HUDEP-2 (cell line): ENCODE measurements around the gene DGKI.
"Not testable (repeated sequence)": the region's sequence is repeated elsewhere in the genome, so short reads cannot be mapped to it uniquely, and the experiment has no call there.

Source experiments
- DNase-seq, 76 experiments: peaks; one replicate each; lab custom pipeline; 2025; ENCODE audit not compliant: unreplicated experiment in 76 of 76; lab: John Stamatoyannopoulos, UW

The DGKI gene

DNA sequence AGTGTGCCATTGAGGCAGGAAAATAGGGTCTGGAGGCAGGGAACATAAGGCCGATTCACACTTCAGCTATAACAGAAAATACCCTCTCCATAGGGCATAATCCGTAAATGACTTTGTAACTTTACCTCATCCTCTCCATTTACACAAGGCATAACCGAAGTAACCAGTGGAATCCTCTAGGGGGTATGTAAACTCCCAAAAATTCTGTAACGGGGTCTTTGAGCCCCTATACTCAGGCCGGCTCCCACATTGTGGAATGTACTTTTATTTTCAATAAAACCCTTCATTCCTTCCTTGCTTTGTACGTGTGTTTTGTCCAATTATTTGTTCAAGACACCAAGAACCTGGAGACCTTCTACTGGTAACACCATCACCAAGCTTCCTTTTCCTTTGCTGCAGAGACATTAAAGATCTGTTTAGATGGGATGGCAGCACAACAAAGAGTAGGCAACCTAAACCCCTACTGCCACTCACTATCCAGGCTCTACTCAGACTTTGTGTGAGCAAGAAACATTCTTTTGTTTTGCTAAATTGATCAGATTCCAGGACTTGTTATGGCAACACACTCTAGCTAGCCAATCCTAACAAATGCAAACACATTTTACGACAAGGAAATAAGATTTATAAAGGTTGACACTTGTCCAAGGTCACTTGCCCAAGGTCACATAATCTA lies 99.3 kb downstream of the DGKI start:
- no peak for DNase-seq

DNA sequence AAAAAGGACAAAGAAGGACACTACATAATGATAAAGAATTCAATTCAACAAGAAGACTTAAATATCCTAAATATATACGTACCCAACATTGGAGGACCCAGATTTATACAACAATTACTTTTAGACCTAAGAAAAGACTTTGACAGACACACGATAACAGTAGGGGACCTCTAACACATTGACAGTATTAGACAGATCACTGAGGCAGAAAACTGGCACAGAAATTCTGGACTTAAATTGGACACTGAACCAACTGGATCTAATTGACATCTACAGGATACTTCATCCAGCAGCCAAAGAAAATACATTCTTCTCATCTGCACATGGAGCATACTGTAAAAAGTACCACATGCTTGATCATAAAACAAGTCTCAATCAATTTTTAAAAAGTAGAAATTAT lies 103.8 kb downstream of the DGKI start:
- no peak for DNase-seq

- DNase-seq = no peak
These were observed 104.7 kb downstream of the DGKI start for GRCh38 chr7:137742051-137742450.

GRCh38 chr7:137741443-137741842 lies 105.3 kb downstream of the DGKI start:
- no peak for DNase-seq

- no peak for DNase-seq
These were observed 112.6 kb downstream of the DGKI start for GRCh38 chr7:137734221-137734620.

DNA sequence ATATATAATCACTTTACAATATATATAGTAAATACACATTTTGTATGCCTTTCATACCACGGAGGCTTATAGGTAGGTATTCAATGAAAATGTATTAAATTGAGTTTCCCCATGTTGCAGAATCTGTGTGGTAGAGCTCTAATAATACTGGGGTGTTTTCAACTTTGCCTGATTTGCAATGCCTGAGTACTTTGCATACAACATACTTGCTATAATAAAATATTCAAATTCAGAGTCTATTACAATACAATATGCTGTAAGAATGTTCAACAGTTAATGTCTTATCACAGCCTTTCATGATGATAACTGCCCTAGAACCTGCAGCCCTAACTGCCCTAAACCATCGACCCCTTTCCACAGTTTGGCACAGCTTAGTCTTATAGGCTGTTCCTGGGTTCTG lies 114.6 kb downstream of the DGKI start:
- no peak for DNase-seq

GRCh38 chr7:137731436-137731835 lies 115.3 kb downstream of the DGKI start:
- no peak for DNase-seq

GRCh38 chr7:137728426-137728825 lies 118.3 kb downstream of the DGKI start:
- DNase-seq = no peak

DNA sequence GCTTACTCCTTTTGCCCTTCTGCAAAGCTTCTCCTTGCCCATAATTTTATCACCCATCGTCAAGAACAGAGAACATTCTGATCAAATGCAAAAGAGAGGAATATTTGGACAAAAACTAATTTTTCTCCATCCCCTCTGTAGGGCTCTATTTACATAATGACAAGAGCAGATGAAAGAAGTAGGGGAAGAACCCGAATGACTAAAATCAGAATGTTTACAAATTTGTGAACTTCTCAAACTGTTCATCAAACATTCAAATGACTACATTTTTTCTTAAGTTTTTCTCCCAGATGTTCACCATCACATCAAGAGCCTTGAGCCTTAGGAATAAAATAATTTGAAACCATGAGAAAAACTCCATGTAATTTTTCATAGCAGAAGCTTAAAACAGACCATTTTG lies 119.4 kb downstream of the DGKI start:
- no peak for DNase-seq

- DNase-seq = no peak
These were observed 128.4 kb downstream of the DGKI start for GRCh38 chr7:137718355-137718754.

DNA sequence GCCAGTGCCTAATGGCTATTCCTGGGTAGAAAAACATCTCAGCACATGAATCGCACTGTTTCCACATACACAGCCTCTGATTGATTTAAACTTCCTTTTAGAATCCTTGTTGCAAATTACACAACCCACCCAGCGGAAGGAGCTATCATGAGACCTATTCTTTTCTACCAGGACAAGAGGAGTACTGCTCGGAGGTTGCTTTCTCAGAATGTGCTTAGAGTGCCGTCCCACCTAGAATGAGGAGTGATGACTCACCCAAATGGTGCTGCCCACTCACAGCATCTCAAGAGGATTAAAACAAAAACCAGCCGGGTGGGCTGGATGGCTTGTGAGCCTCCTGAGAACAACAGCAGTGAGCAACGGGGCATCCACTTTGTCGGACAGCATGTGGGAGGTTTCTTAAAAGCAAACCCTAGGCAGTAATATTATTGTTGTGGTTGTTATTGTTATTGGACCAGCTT lies 128.9 kb downstream of the DGKI start:
- DNase-seq = no peak

GRCh38 chr7:137717045-137717444 lies 129.7 kb downstream of the DGKI start:
- DNase-seq = no peak

DNA sequence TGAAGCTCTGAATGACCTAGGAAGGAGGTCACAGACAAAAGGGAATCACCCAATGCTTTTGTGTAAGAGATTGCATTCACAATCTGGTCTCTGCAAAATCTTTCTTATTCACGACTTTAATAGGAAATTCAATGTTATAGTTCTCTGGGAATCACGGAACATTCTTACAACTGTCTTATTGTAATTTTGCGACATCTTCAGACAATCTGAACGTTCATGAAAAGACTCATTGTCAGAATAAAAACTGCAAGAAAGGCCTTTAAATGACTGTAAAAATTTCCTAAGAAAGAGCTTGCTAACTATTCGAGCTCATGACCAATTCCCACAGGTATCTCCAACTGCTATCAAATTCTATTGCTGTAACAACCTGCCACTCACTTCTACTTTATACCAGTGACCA lies 130.7 kb downstream of the DGKI start:
- DNase-seq = no peak

- no peak for DNase-seq
These were observed 131.2 kb downstream of the DGKI start for GRCh38 chr7:137715533-137715932.

GRCh38 chr7:137715121-137715520 lies 131.7 kb downstream of the DGKI start:
- no peak for DNase-seq

GRCh38 chr7:137706330-137706729 lies 140.4 kb downstream of the DGKI start:
- DNase-seq = not testable (repeated sequence)

GRCh38 chr7:137704723-137705122 lies 142.1 kb downstream of the DGKI start:
- no peak for DNase-seq

DNA sequence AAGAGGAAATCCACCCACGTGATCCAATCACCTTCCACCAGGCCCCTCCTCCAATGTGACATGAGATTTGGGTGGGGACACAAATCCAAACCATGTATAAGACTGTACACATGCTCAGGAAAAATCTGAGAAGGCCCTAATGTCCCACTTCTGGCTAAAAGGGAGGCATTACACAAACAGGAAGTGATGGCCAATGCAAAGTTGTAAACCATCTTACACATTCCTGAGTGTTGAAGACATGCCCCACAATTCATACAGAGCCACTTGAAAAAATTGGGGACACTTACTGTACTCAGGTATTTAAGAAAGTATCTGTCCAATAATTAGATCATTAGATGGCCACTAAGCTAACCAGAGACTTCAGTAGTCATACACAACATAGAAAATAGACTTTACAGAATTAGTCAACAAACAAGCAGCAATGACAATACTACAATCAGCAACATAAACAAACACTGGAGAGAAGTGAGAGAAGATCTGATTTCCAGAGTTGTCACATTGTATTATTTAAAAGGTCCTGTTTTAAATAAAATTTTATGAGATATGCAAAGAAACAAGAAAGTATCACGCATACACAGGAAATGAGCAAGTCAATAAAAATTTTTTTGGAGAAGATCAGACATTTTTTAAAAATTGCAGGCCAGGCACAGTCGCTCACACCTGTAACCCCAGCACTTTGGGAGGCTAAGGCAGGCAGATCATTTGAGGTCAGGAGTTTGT lies 143.3 kb downstream of the DGKI start:
- no peak for DNase-seq

DNA sequence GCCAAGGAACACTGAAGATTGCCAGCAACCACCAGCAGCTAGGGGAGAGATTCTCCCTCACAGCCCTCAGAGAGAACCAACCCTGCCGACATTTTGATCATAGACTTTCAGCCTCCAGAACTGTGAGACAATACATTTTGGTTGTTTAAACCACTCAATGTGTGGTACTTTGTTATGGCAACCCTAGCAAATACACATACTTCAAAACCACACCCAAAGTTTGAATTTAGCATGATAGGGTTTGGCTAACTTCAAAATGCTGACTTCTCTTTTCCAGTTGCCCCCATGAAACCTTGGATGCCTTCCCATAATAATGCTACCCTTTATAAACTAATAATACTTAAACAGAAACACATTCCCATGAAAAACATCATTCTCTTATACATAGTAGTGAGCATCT lies 149.8 kb downstream of the DGKI start:
- DNase-seq = no peak

DNA sequence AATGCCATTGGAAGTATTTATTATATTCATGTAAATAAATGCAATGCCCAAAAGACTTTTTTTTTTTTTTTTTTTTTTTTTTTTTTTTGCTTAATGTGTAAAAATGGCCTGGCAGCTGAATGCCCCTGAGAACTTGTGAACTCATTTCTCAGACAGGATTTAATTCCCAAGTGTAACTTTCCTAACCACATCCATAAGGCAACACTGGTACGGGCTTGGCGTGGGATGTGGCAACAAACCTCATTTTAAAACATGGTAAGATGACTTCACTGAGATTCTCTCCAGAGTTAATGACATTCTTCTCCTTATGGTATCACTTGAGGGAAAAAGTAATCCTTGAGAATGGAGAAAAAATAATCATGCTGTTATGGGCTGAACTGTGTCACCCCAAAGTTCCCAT lies 150.4 kb downstream of the DGKI start:
- DNase-seq = no peak

DNA sequence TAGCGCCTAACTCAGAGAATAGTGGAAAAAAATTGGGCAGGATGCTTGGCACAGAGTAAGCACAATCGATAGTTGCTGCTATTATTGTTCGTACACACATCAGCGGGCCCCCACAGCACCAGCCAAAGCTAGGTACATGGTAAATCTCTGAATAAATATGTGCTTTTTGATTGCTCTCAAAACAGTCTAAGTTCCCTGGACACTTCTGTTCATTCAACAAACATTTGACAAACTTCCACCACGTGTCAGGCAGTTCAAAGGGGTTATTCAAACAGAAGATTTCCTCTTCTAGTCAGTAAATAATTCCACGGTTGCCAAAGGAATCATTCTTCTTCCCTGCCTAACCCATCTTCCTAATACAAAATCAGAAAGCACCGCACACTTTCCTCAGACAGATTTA lies 150.8 kb downstream of the DGKI start:
- no peak for DNase-seq

- DNase-seq = no peak
These were observed 151.3 kb downstream of the DGKI start for GRCh38 chr7:137695494-137695893.
